ENCODE results near the gene AUH.

AUH gene

DNA sequence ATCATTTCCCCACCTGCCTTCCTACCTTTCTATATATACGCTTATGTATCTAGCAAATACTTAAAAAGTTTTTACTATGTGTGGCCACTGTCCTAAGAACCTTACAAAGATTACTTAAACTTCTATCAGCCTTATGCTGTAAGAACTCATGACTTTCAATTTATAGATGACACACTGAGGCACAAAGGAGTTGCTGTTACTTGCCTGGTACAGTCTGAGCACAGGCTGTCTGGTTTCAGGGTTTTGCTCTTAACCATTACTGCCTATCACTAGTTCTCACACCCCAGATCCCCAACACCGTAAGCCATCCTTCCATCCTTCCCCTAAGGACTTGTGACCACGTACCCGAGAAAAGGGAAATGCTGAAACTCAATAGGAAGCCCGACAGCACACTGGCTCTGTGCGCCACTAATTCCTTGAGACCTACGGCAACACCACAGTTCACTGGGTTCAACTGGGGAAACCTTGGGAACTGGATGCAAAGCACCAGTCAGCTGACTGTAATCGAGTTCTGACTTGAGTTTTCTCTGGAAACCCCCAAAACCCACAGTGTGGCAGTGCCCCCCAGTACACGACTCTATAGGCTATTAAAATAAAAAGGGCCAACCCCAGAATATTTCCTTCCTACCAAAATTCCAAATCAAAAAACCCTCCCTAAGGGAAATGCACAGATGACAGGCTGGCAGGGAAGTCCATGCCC is 56.0 kb downstream of the AUH start:
- FAIRE-seq (no peak), DNase-seq (ENCODE audit: insufficient read length, low spot score) (no peak)
- no peak for TF ChIP-seq POLR2A (IDR thresholded peaks at IDR 0.05; ENCODE audit: low read depth, low read length)

DNA sequence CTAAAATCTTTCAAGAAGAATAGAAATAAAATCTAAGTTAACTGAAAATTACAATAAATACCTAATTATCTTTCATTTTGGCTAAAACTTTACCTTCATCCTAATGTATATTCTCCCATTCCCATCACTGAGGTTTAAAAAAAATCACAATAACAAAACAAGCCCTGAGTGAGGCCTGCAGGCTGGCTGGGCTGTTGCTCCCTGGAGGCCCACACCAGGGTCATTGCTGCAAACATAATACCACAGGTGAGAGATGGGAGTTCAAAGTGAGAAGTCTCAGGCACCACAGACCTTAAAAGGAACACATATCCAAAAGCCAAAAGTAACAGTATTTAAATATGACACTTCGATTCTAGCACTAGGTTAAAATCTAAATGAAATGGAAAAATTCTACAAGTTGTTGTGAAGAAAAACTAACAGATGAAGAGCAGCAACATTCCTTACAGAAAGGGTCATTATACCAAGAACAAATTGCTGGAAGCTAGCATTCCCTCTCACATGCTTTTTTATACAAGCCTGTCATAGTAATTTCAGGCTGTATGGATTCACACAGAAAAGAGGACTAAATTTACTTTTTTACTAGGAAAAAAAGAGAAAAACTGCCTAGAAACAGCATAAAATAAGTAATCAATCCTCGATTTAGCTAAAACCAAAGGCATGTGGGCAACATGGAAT is 57.8 kb downstream of the AUH start:
- no peak for TF ChIP-seq POLR2A (IDR thresholded peaks at IDR 0.05; ENCODE audit: low read depth, low read length)
- DNase-seq (ENCODE audit: insufficient read length, low spot score), result no peak
- FAIRE-seq, result peak; percentile 30

GRCh38 chr9:91302831-91303230 is 58.9 kb downstream of the AUH start:
- TF ChIP-seq POLR2A (IDR thresholded peaks at IDR 0.05; ENCODE audit: low read depth, low read length), result no peak
- peak; percentile 54 for DNase-seq (ENCODE audit: insufficient read length, low spot score)
- peak; percentile 96 for FAIRE-seq

GRCh38 chr9:91301161-91301560 is 60.6 kb downstream of the AUH start:
- no peak for TF ChIP-seq POLR2A (IDR thresholded peaks at IDR 0.05; ENCODE audit: low read depth, low read length)
- FAIRE-seq, result no peak
- DNase-seq (ENCODE audit: insufficient read length, low spot score), result no peak

DNA sequence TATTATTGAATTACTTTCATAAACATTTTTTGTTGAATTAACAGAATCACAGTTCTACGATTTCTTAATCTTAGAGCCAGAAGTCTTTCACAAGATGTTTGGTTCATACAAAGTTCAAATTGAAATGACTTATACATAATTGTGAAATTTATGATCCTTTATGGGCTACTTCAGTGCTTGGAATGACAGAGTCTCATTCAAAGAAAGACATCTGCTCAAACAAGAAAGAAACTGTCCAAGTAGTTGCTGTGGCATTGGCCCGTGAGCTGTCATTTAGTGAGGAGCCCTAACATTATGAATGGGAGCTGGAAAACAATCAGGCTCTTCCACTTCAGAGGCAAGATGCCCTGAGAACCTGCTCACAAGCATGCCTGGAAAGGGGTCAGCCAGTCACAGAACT is 63.4 kb downstream of the AUH start:
- no peak for TF ChIP-seq POLR2A (IDR thresholded peaks at IDR 0.05; ENCODE audit: low read depth, low read length)
- peak; percentile 36 for FAIRE-seq
- DNase-seq (ENCODE audit: insufficient read length, low spot score), result no peak

DNA sequence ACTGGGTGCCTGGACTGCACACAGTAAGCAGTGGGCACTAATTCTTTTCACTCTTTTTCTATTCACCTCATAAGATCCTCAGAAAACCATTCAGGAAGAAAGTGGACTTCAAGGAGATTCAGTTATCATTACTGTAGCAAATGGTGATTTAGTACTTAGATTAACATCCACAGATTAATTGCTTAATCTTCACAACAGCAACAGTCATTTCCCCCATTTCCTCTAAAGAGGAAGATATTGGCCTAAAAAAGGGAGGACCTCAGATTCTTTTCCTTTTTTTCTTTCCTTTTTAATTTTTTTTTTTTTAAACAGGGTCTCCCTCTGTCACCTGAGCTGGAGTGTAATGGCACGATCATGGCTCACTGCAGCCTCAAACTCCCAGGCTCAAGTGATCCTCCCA is 64.4 kb downstream of the AUH start:
- DNase-seq (ENCODE audit: insufficient read length, low spot score) (no peak), FAIRE-seq (no peak)

DNA sequence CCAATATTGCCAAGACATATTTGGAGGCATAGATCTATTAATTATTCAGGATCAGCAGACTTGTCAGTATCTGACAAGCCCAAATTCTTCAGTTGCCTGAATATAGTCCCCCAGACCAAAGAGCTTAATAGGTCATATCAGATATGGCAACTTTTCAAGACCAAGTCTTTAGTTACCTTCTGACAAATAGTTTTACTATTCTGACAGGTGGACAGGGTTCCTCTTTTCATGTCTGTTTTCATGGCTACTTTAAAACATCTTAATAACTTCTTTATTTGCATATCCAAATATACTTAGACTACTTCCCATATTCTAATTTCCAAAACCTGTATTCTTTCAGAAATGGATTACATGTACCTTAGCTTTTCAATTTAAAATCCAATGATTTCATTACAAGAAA is 65.4 kb downstream of the AUH start:
- no peak for DNase-seq (ENCODE audit: insufficient read length, low spot score)
- no peak for TF ChIP-seq POLR2A (IDR thresholded peaks at IDR 0.05; ENCODE audit: low read depth, low read length)
- FAIRE-seq, result no peak

More for the DNA sequence above, 64.4 kb downstream of the AUH start:
- no peak for TF ChIP-seq POLR2A (IDR thresholded peaks at IDR 0.05; ENCODE audit: low read depth, low read length)

DNA sequence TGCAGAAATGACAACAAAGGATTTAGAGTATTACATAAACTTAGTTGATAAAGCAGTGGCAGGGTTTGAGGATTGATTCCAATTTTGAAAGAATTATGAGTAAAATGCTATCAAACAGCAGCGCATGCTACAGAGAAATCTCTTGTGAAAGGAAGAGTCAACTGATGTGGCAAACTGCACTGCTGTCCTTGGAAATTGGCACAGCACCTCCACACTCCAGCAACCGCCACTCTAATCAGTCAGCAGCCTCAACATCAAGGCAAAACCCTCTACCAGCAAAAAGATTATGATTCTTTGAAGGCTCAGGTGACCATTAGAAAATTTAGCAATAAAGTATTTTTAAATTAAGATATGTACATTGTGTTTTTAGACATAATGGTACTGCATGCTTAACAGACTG is 66.4 kb downstream of the AUH start:
- TF ChIP-seq POLR2A (IDR thresholded peaks at IDR 0.05; ENCODE audit: low read depth, low read length), result no peak

GRCh38 chr9:91291866-91292265 is 69.9 kb downstream of the AUH start:
- TF ChIP-seq POLR2A (IDR thresholded peaks at IDR 0.05; ENCODE audit: low read depth, low read length), result no peak
- FAIRE-seq, result no peak
- no peak for DNase-seq (ENCODE audit: insufficient read length, low spot score)

More for the DNA sequence above, 66.4 kb downstream of the AUH start:
- no peak for FAIRE-seq
- no peak for DNase-seq (ENCODE audit: insufficient read length, low spot score)

DNA sequence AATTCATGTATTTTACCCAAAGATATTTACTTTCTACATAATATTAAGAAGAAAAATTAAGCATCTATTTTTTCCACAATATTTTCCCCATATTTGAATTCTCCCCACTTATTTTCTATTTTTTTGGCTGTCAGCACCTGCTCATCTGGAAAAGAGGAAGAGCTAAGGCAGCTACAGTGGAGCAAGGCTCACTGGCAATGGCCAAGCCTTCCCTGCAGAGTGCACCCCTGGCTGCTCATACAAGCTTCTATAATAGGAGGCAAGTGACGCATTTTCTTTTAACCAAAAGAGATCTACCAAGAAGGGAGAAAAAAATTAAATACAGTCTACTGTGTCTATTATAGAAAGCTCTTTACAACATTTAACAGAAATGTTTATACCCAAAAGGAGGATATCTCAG is 72.5 kb downstream of the AUH start:
- DNase-seq (ENCODE audit: insufficient read length, low spot score), result no peak
- no peak for FAIRE-seq

DNA sequence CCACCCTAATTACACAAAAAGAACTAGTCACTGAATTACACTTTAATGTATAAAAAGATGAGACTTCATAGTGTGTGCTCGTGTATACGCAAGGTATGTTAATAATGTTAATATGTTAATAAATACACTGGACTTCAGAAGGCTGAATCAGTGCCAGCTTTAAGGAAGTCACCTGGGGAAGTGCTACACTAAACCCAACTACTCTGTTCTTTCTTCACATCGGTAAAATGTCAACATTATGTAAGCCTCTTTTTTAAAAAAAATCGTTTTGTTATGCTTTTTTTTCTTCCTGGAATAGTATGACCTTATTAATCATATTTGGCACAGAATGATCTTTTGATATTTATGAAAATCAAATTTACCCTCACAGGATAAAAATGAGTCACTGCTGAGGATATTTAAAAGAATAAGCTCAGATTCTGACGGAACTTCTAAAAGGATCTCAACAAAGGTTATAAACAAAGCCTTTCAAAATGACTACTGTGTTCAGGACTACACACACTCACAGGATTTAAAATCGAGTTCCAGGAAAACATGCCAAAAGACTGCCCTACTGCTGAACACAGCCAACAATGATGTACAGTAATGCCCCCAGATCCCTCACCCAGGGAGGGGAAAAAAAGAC is 75.9 kb downstream of the AUH start:
- FAIRE-seq, result peak; percentile 48
- no peak for DNase-seq (ENCODE audit: insufficient read length, low spot score)
- TF ChIP-seq POLR2A (IDR thresholded peaks at IDR 0.05; ENCODE audit: low read depth, low read length), result no peak

More for the DNA sequence above, 72.5 kb downstream of the AUH start:
- no peak for TF ChIP-seq POLR2A (IDR thresholded peaks at IDR 0.05; ENCODE audit: low read depth, low read length)

DNA sequence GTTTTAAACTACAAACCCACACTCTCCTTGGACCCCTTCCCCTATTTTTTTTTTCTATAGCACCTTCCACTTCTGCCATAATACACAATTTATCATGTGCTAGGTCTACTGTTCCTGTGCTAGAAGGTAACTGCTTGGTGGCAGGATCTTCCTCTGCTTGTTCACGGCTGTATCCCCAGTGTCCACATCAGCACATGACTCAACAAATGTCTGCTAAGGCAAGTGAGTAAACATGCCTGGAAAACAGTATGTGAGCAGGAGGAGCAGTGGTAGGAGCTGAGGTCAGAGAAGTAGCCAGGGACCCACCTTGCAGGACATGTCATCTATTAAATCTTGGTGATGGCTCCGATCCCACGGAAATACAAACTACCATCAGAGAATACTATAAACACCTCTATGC is 79.4 kb downstream of the AUH start:
- TF ChIP-seq POLR2A (IDR thresholded peaks at IDR 0.05; ENCODE audit: low read depth, low read length), result no peak
- DNase-seq (ENCODE audit: insufficient read length, low spot score) (no peak), FAIRE-seq (peak; percentile 98)

DNA sequence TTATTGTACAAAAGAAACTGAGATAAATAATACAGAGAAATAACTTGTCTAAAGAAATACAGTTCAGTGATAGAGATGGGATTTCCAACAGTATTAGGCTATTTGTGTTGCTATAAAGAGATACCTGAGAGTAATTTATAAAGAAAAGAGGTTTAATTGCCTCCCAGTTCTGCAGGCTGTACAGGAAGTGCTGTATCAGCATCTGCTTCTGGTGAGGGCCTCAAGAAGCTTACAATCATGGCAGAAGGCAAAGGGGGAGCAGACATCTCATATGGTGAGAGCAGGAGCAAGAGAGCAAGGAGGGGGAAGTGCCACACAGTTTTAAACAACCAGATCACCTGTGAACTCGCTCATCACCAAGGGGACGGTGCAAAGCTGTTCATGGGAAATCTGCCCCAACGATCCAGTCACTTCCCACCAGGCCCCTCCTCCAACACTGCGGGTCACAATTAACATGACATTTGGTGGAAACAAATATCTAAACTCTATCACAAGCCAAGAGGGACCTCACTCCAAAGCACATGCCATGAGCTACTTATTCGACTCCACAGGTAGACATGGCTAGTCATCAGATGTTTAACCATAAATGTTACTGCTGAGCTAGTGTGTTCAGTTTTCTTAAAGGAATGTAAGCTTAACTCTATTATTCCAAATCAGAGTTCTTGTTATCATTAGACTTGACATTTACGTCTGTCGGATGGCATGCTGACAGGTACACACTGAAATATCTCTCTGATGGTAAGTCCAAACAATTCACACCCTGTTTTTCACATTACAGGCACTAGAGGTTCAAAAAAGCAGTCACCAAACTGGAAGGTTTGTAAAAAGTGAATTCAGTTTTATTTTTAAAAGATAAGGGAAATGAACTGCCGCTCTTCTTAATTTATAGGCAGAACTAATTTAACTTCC is 82.2 kb downstream of the AUH start:
- DNase-seq (ENCODE audit: insufficient read length, low spot score), result no peak
- FAIRE-seq, result peak; percentile 58
- TF ChIP-seq POLR2A (IDR thresholded peaks at IDR 0.05; ENCODE audit: low read depth, low read length), result no peak

DNA sequence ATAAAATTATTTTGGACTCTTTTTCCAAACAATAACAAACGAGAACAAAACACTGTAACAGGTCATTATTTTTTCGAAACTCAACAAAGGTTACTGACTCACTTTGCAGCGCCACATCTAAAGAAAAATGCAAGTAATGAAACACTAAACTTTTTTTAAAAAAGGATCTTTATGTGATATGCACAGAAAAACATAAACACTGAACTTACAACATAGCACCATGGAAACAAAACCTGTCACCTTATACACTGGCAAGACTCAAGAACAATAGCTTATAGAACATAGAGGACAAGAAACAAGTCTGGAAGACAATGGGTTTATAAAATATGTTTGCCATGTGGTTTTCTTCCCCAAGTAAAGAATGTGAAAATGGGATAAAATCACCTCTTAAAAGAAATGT is 85.2 kb downstream of the AUH start:
- peak; percentile 55 for FAIRE-seq

More for the DNA sequence above, 85.2 kb downstream of the AUH start:
- no peak for DNase-seq (ENCODE audit: insufficient read length, low spot score)
- no peak for TF ChIP-seq POLR2A (IDR thresholded peaks at IDR 0.05; ENCODE audit: low read depth, low read length)

All from H54 (cell line).